ENCODE measurements around the gene AP1S2. TPM values are rescaled to one million over a fixed set of nuclear protein-coding genes. Genes with fewer than 3 reads are reported as not detected.
A peak's percentile ranks its signal among the peaks of the same experiment; 100 is the strongest.

Gene AP1S2
- total and polyA plus RNA-seq, 2 of the 13 experiments (the other 11 are each of a cell fraction or from before 2014, with no cell fraction given) = 10.1 to 18.8 TPM

DNA sequence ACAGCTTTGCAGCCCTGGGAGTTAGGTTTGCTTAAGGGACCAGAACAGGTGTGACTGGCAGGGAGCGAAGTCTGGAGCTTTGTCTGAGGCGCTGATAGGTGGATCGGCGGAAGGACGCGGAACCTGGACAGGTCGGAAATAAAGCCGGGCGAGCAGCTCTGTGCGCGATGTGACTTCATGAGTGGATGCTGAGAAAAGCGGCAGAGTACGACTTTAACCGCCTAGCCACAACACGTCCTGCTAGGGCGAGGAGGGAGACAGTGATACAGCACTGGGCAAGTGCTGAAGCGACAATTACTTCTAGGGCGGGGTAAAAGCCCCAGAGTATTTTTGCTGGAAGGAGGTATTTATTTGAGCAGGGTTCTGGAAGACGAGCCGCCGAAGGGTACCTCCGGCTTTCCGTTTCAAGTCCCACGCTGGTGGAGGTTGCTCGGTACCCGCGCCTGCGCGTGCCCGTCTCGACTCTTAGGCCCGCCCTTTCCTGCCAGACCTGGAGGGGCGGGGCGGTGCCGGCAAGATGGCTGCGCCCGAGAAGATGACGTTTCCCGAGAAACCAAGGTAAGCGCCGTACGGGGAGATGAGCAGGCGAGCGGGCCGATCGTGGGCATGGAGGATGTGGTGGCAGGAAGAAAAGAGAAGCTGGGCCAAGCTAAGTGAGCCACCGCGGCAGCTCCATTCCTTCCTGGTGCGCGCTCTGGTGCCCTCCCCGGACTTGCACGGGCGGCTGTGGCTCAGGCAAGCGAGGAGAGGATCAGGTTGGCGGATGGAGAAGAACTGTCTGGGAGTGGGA is 64.4 kb downstream of the AP1S2 start, which contains the start of gene ZRSR2 (continued):
- TF ChIP-seq, protein P1, sequence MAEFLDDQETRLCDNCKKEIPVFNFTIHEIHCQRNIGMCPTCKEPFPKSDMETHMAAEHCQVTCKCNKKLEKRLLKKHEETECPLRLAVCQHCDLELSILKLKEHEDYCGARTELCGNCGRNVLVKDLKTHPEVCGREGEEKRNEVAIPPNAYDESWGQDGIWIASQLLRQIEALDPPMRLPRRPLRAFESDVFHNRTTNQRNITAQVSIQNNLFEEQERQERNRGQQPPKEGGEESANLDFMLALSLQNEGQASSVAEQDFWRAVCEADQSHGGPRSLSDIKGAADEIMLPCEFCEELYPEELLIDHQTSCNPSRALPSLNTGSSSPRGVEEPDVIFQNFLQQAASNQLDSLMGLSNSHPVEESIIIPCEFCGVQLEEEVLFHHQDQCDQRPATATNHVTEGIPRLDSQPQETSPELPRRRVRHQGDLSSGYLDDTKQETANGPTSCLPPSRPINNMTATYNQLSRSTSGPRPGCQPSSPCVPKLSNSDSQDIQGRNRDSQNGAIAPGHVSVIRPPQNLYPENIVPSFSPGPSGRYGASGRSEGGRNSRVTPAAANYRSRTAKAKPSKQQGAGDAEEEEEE (CRISPR knock-in tag; IDR thresholded peaks at IDR 0.05; ENCODE audit: borderline replicate concordance) = no peak
- TF ChIP-seq ZBTB43 (CRISPR knock-in tag; conservative IDR thresholded peaks at IDR 0.05) (no peak), YEATS4 (CRISPR knock-in tag; IDR thresholded peaks at IDR 0.05; ENCODE audit: borderline replicate concordance) (peak; percentile 63), ZNF563 (CRISPR knock-in tag; IDR thresholded peaks at IDR 0.05) (no peak), RFXAP (CRISPR knock-in tag; IDR thresholded peaks at IDR 0.05; ENCODE audit: borderline replicate concordance) (no peak), XRCC5 (optimal IDR thresholded peaks at IDR 0.05; ENCODE audit: low read length) (no peak), ZNF816 (CRISPR knock-in tag; IDR thresholded peaks at IDR 0.05; ENCODE audit: borderline replicate concordance) (no peak), ZNF788 (CRISPR knock-in tag; IDR thresholded peaks at IDR 0.05; ENCODE audit: borderline replicate concordance) (no peak), CC2D1A (CRISPR knock-in tag; IDR thresholded peaks at IDR 0.05) (no peak), YY1 (IDR thresholded peaks at IDR 0.05; ENCODE audit: insufficient read depth, insufficient replicate concordance, low read depth, low read length) (peak; percentile 92), SRSF9 (IDR thresholded peaks at IDR 0.05; ENCODE audit: borderline replicate concordance, insufficient read depth, low read depth, low read length, poor library complexity, severe bottlenecking) (no peak), CBFB (CRISPR knock-in tag; IDR thresholded peaks at IDR 0.05) (no peak), PHF20 (CRISPR knock-in tag; IDR thresholded peaks at IDR 0.05) (peak; percentile 46; the same call in 1 of the 2 replicates), ZNF296 (CRISPR knock-in tag; conservative IDR thresholded peaks at IDR 0.05) (no peak), RFX3 (CRISPR knock-in tag; IDR thresholded peaks at IDR 0.05) (no peak), ZNF616 (CRISPR knock-in tag; IDR thresholded peaks at IDR 0.05; ENCODE audit: low read depth) (no peak), ZNF564 (CRISPR knock-in tag; IDR thresholded peaks at IDR 0.05) (no peak), ZNF335 (CRISPR knock-in tag; IDR thresholded peaks at IDR 0.05) (no peak), FOSL1 (CRISPR knock-in tag; IDR thresholded peaks at IDR 0.05; ENCODE audit: borderline replicate concordance) (no peak), POLR2A (IDR thresholded peaks at IDR 0.05; ENCODE audit: insufficient read depth in 1 of 2, low read depth in 2 of 2, low read length in 2 of 2) (peak in 1 of 2 experiments; percentile 78; a peak in 3 of 4 replicates), RBFOX2 (IDR thresholded peaks at IDR 0.05; ENCODE audit: low read depth, low read length) (peak; percentile 76), HMG20A (CRISPR knock-in tag; IDR thresholded peaks at IDR 0.05; ENCODE audit: borderline replicate concordance) (no peak), ELF4 (CRISPR knock-in tag; IDR thresholded peaks at IDR 0.05; ENCODE audit: borderline replicate concordance) (no peak), SP1 (IDR thresholded peaks at IDR 0.05) (no peak), SP1 (CRISPR knock-in tag; IDR thresholded peaks at IDR 0.05) (no peak), ZNF776 (CRISPR knock-in tag; IDR thresholded peaks at IDR 0.05) (no peak), ATF7 (IDR thresholded peaks at IDR 0.05) (no peak), ATF7 (CRISPR knock-in tag; IDR thresholded peaks at IDR 0.05) (no peak), SP5 (CRISPR knock-in tag; IDR thresholded peaks at IDR 0.05; ENCODE audit: borderline replicate concordance, low read depth) (peak; percentile 44; the same call in 1 of the 2 replicates), JUN (CRISPR knock-in tag; IDR thresholded peaks at IDR 0.05) (no peak), AHR (CRISPR knock-in tag; IDR thresholded peaks at IDR 0.05) (no peak)

Data from HepG2 (cell line).